ENCODE results near the gene KLHL14. TPM values are rescaled to one million over a fixed set of nuclear protein-coding genes. Genes with fewer than 3 reads are reported as not detected.

The KLHL14 gene
- total RNA-seq, 1 donor from 2014 or later = 0.98 TPM

GRCh38 chr18:32775628-32776027 lies 2.8 kb upstream of the KLHL14 start:
- H3K36me3 ChIP-seq = no peaks in the 10 kb centered on the region
- TF ChIP-seq POLR2AphosphoS5 (IDR thresholded peaks at IDR 0.05; ENCODE audit: insufficient read depth in 1 of 2, low read depth in 1 of 2) = peak in 1 of 2 donors; percentile 16
- TF ChIP-seq CTCF (IDR thresholded peaks at IDR 0.05) = no peak
- DNase-seq (ENCODE audit: extremely low spot score in 2 of 2) = no peak
- intact Hi-C loops (cut with DNase I) = no loop called here
- no peaks in the 10 kb centered on the region for H3K27me3 ChIP-seq
- no peak overlapping the region for H3K27ac ChIP-seq
- H3K9me3 ChIP-seq = no peaks in the 10 kb centered on the region
- peaks cover 10% of the 10 kb centered on the region for H3K4me1 ChIP-seq
- no peak overlapping the region for H3K4me3 ChIP-seq

DNA sequence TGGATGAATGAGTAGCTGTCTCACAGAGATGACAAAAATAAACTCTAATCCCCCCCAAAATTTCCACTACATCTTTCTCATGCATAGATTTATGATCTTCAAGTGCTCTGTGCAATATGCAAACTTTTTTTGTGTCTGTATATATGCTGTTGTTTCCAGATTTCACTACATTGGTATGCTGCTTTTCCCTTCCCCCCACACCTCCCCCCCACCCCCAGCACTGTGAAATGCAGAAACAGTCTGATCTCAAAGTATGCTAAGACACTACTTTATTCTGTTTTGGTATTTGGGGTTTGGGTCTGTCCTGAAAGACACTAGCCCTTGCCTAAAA lies 524 bp upstream of the KLHL14 start:
- Histone ChIP-seq H3K4me1 (peaks cover 22% of the 10 kb centered on the region), H3K36me3 (no peaks in the 10 kb centered on the region), H3K27me3 (no peaks in the 10 kb centered on the region), H3K4me3 (no peak overlapping the region), H3K9me3 (no peaks in the 10 kb centered on the region), H3K27ac (no peak overlapping the region)
- TF ChIP-seq CTCF (IDR thresholded peaks at IDR 0.05) = no peak
- TF ChIP-seq POLR2A (IDR thresholded peaks at IDR 0.05) = no peak
- TF ChIP-seq POLR2AphosphoS5 (IDR thresholded peaks at IDR 0.05; ENCODE audit: insufficient read depth in 1 of 2, low read depth in 1 of 2) = no peak
- DNase-seq (ENCODE audit: extremely low spot score in 2 of 2) = no peak
- intact Hi-C loops (cut with DNase I) = no loop called here

DNA sequence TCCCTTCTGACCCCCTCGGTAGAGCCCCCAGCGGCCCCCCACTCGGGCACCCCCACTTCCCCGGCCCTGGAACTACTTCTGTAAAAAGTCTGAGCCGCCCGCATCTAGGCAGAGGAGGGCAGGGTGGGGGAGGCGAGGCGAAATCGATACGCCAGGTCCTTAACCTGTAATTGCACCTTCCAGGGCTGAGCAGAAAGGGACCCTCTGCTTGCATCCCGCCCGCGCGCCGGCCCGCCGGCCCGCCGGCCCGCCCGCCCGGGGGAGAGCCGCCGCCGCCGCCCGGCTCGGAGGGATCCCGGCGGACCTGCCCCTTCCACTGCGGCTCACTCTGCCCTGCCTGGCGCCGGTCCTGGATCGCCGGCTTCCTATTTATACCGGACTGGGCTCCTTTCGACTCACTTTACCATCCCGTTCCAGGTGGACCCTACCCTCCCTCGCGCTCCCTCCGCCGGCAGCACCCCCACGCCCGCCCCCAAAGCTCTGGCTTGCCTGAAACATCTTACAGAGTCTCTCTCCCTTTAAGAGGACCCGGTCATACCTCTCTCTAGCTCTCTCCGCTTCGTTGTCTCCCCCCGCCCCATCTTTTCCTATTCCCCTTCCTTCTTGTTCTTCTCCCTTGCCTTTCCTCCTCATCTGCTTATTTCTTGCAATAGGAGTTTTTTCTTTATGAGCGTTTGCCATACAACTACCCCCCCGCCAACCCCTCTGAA lies 797 bp downstream of the KLHL14 start:
- peak overlapping the region; percentile 51 to 63 for H3K4me3 ChIP-seq
- H3K27ac ChIP-seq = no peak overlapping the region
- intact Hi-C loops (cut with DNase I) = no loop called here
- no peak for DNase-seq (ENCODE audit: extremely low spot score in 2 of 2)
- peaks cover 22% of the 10 kb centered on the region for H3K4me1 ChIP-seq
- H3K27me3 ChIP-seq = no peaks in the 10 kb centered on the region
- TF ChIP-seq POLR2A (IDR thresholded peaks at IDR 0.05) = no peak
- no peak for TF ChIP-seq CTCF (IDR thresholded peaks at IDR 0.05)
- TF ChIP-seq POLR2AphosphoS5 (IDR thresholded peaks at IDR 0.05; ENCODE audit: insufficient read depth in 1 of 2, low read depth in 1 of 2) = no peak
- H3K9me3 ChIP-seq = no peaks in the 10 kb centered on the region
- no peaks in the 10 kb centered on the region for H3K36me3 ChIP-seq

DNA sequence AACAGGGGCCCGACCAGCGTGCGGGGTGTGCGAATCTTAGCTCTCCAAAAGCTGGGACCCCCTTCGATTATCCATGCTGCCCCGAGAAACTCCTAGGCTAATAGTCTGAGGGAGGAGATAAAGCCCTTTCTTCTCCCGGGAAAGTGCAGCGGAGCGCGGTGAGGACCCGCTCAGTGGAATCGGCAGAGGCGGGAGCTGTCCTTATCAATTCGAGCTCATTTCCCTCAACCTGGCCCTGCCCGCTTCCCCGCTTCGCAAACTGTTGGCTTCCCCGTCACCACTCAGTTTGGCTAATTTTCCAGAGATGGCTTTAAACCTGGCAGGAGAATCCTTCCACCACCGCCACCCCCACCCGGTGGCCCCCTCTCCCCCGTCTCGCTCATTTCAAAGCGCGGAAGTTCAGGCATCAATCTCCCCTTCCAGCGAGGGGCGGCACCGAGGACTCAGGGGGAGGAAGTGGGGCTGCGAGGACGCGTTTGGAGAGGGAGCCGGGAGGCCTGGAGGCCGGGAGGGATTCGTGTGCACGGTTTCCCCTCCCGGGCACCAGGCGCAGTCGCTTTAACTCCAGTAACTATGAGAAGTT lies 1.6 kb downstream of the KLHL14 start:
- no peak for DNase-seq (ENCODE audit: extremely low spot score in 2 of 2)
- Histone ChIP-seq H3K36me3 (no peaks in the 10 kb centered on the region), H3K27me3 (no peaks in the 10 kb centered on the region), H3K4me1 (peaks cover 22% of the 10 kb centered on the region), H3K4me3 (peak overlapping the region; percentile 51 to 63), H3K27ac (no peak overlapping the region), H3K9me3 (no peaks in the 10 kb centered on the region)
- intact Hi-C loops (cut with DNase I) = no loop called here
- TF ChIP-seq CTCF (IDR thresholded peaks at IDR 0.05) = no peak
- no peak for TF ChIP-seq POLR2A (IDR thresholded peaks at IDR 0.05)
- TF ChIP-seq POLR2AphosphoS5 (IDR thresholded peaks at IDR 0.05; ENCODE audit: insufficient read depth in 1 of 2, low read depth in 1 of 2) = no peak

DNA sequence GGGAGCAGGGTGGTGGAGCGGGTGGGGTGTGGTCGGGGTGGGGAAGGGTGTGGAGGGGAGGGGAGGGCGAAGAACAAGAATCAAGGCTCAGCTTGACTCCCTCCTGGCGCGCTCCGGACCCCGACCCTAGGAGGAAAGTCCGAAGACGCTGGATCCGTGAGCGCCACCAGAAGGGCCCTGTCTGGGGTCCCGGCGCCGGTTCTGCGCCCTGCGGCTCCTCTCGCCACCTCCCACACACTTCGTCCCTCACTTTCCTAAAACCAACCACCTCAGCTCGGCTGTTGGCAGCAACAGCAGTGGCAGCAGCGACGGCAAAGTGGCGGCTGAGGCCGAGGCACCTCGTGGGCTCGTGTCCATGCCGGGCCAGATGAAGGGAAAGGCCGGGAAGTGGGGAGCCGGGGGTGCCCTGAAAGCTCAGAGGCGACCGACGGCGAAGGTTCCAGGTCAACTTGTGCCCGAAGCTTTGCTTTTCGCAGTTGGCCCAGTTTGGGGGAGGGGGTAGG lies 2.1 kb downstream of the KLHL14 start:
- Histone ChIP-seq H3K9me3 (no peaks in the 10 kb centered on the region), H3K36me3 (no peaks in the 10 kb centered on the region), H3K4me1 (peaks cover 22% of the 10 kb centered on the region), H3K27me3 (no peaks in the 10 kb centered on the region), H3K4me3 (peak overlapping the region; percentile 51 to 63), H3K27ac (no peak overlapping the region)
- TF ChIP-seq POLR2AphosphoS5 (IDR thresholded peaks at IDR 0.05; ENCODE audit: insufficient read depth in 1 of 2, low read depth in 1 of 2) (no peak), CTCF (IDR thresholded peaks at IDR 0.05) (no peak), POLR2A (IDR thresholded peaks at IDR 0.05) (no peak)
- intact Hi-C loops (cut with DNase I) = no loop called here
- DNase-seq (ENCODE audit: extremely low spot score in 2 of 2) = no peak
